ENCODE results near the gene LYPLAL1. TPM values are rescaled to one million over a fixed set of nuclear protein-coding genes. Genes with fewer than 3 reads are reported as not detected.
"Not testable (repeated sequence)": the region's sequence is repeated elsewhere in the genome, so short reads cannot be mapped to it uniquely, and the experiment has no call there.

The LYPLAL1 gene
- total RNA-seq, 1 donor from 2014 or later: 35.4 TPM

GRCh38 chr1:219189952-219190351 is 16.3 kb downstream of the LYPLAL1 start:
- H4K20me1 ChIP-seq (ENCODE audit: low read depth): no peaks in the 10 kb centered on the region
- H3K4me3 ChIP-seq: no peak overlapping the region
- Mint-ChIP-seq H3K9me3 (no peaks in the 10 kb centered on the region), H3K36me3 (peaks cover 16% of the 10 kb centered on the region), H3K4me3 (no peak overlapping the region), H3K27me3 (ENCODE audit: insufficient read depth, low read depth) (no peaks in the 10 kb centered on the region), H3K27ac (no peak overlapping the region), H3K4me1 (peaks cover 3% of the 10 kb centered on the region)
- no peak for DNase-seq (ENCODE audit: low spot score)
- no peak overlapping the region for H3K27ac ChIP-seq
- H3K27me3 ChIP-seq: no peaks in the 10 kb centered on the region
- H3K9ac ChIP-seq: no peak overlapping the region
- no peaks in the 10 kb centered on the region for H3K36me3 ChIP-seq
- H3F3A ChIP-seq (ENCODE audit: low read depth): no peaks in the 10 kb centered on the region
- no peak overlapping the region for H3K4me2 ChIP-seq
- no peaks in the 10 kb centered on the region for H3K9me3 ChIP-seq (ENCODE audit: low read depth)
- H3K79me2 ChIP-seq (ENCODE audit: low read depth): peaks cover 5% of the 10 kb centered on the region
- TF ChIP-seq EZH2phosphoT487 (IDR thresholded peaks at IDR 0.05) (no peak), EZH2 (IDR thresholded peaks at IDR 0.05) (no peak), CTCF (IDR thresholded peaks at IDR 0.05) (no peak)
- H3K4me1 ChIP-seq: no peaks in the 10 kb centered on the region
- no peak overlapping the region for H2AFZ ChIP-seq (replicated peaks)

GRCh38 chr1:219190605-219191004 is 16.9 kb downstream of the LYPLAL1 start:
- H3K4me3 Mint-ChIP-seq: no peak overlapping the region
- no peak overlapping the region for H3K27ac Mint-ChIP-seq

GRCh38 chr1:219195833-219196232 is 22.2 kb downstream of the LYPLAL1 start:
- H3K36me3 Mint-ChIP-seq: peaks cover 33% of the 10 kb centered on the region
- not testable (repeated sequence) for H2AFZ ChIP-seq (replicated peaks); H4K20me1 ChIP-seq (ENCODE audit: low read depth); H3K9me3 Mint-ChIP-seq; H3K4me2 ChIP-seq; H3K4me3 ChIP-seq; H3F3A ChIP-seq (ENCODE audit: low read depth); DNase-seq (ENCODE audit: low spot score); H3K27ac Mint-ChIP-seq; H3K4me1 ChIP-seq; H3K79me2 ChIP-seq (ENCODE audit: low read depth); H3K4me1 Mint-ChIP-seq; H3K9me3 ChIP-seq (ENCODE audit: low read depth); H3K27me3 ChIP-seq; H3K27me3 Mint-ChIP-seq (ENCODE audit: insufficient read depth, low read depth); H3K4me3 Mint-ChIP-seq; H3K27ac ChIP-seq; H3K9ac ChIP-seq; H3K36me3 ChIP-seq

More at GRCh38 chr1:219190605-219191004, 16.9 kb downstream of the LYPLAL1 start:
- Histone ChIP-seq H3K27ac (no peak overlapping the region), H3K4me2 (no peak overlapping the region), H3F3A (ENCODE audit: low read depth) (no peaks in the 10 kb centered on the region), H3K4me1 (no peaks in the 10 kb centered on the region), H3K79me2 (ENCODE audit: low read depth) (peaks cover 3% of the 10 kb centered on the region), H3K27me3 (no peaks in the 10 kb centered on the region), H2AFZ (replicated peaks) (no peak overlapping the region), H3K9me3 (ENCODE audit: low read depth) (no peaks in the 10 kb centered on the region), H3K4me3 (no peak overlapping the region), H3K9ac (no peak overlapping the region), H3K36me3 (no peaks in the 10 kb centered on the region), H4K20me1 (ENCODE audit: low read depth) (no peaks in the 10 kb centered on the region)
- peaks cover 14% of the 10 kb centered on the region for H3K36me3 Mint-ChIP-seq
- TF ChIP-seq EZH2phosphoT487 (IDR thresholded peaks at IDR 0.05) (no peak), EZH2 (IDR thresholded peaks at IDR 0.05) (no peak), CTCF (IDR thresholded peaks at IDR 0.05) (no peak)
- no peaks in the 10 kb centered on the region for H3K27me3 Mint-ChIP-seq (ENCODE audit: insufficient read depth, low read depth)
- H3K9me3 Mint-ChIP-seq: no peaks in the 10 kb centered on the region
- DNase-seq (ENCODE audit: low spot score): no peak
- peaks cover 3% of the 10 kb centered on the region for H3K4me1 Mint-ChIP-seq

DNA sequence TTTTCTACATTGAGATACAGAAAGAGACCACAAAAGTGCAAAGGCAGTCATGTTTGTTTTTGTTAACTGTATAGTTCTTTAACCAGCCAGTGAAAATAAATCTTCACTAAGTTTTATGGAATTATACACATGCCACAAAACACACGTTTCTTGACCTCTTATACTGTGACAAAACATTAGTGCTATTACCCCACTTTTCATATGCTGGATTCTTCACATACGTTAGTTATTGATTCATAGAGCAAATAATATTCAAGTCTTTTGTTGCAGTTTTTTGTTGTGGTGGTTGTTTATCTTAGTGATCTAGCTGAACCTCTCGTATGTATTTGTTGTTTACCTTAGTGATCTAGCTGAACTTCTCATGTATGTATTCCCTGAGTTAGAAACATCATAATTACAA is 28.0 kb downstream of the LYPLAL1 start:
- no peaks in the 10 kb centered on the region for H3K9me3 ChIP-seq (ENCODE audit: low read depth)
- H2AFZ ChIP-seq (replicated peaks): no peak overlapping the region
- H3K36me3 ChIP-seq: no peaks in the 10 kb centered on the region
- no peaks in the 10 kb centered on the region for H3F3A ChIP-seq (ENCODE audit: low read depth)
- DNase-seq (ENCODE audit: low spot score): no peak
- no peaks in the 10 kb centered on the region for H3K27me3 Mint-ChIP-seq (ENCODE audit: insufficient read depth, low read depth)
- H3K79me2 ChIP-seq (ENCODE audit: low read depth): no peaks in the 10 kb centered on the region
- no peak overlapping the region for H3K4me2 ChIP-seq
- peaks cover 3% of the 10 kb centered on the region for H3K9me3 Mint-ChIP-seq
- no peaks in the 10 kb centered on the region for H3K27me3 ChIP-seq
- no peak overlapping the region for H3K9ac ChIP-seq
- no peak overlapping the region for H3K4me3 Mint-ChIP-seq
- no peak for TF ChIP-seq EZH2phosphoT487 (IDR thresholded peaks at IDR 0.05)
- TF ChIP-seq CTCF (IDR thresholded peaks at IDR 0.05): no peak
- no peak for TF ChIP-seq EZH2 (IDR thresholded peaks at IDR 0.05)
- H4K20me1 ChIP-seq (ENCODE audit: low read depth): no peaks in the 10 kb centered on the region
- H3K27ac Mint-ChIP-seq: no peak overlapping the region
- no peak overlapping the region for H3K27ac ChIP-seq
- H3K4me3 ChIP-seq: no peak overlapping the region
- H3K4me1 Mint-ChIP-seq: no peaks in the 10 kb centered on the region
- no peaks in the 10 kb centered on the region for H3K4me1 ChIP-seq
- H3K36me3 Mint-ChIP-seq: peaks cover 14% of the 10 kb centered on the region

Data from neural progenitor cell (in vitro differentiated cells).